NCI-H510A (cell line): ENCODE results near the gene HM13.
"Not testable (repeated sequence)": the region's sequence is repeated elsewhere in the genome, so short reads cannot be mapped to it uniquely, and the experiment has no call there.

ENCODE experiments used
- DNase-seq: peaks from one replicate; lab custom pipeline; 2025; lab: John Stamatoyannopoulos, UW

HM13 gene

DNA sequence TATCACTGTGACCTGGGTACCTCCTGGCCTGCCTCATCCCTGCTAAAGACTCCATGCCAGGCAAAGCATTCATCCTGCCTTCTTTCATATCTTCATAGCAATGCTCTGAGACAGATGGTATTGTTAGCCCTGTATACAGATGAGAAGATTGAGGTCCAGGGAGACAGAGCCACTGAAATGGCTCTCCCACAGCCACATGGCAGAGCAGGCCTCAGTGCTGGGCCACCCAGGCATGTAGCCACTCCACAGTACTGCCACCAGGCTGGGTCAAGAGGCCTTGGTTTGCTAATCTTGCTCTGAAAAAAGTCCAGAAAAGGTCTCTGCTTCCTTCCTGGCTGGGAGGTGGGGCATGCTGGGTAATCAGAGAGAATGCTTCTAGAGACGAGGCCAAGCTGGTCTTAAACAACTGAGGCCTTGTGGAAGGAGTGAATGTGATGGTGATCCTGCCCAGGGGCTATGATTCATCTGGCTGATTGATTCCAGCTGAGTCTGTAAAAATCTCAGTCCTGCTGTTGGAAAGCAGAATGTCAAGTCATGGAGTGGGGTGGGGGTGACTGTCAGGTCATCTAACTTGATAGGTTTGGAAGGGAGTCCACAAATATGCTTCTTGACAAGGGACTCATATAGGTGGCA, 29.8 kb downstream of the HM13 start:
- no peak for DNase-seq

DNA sequence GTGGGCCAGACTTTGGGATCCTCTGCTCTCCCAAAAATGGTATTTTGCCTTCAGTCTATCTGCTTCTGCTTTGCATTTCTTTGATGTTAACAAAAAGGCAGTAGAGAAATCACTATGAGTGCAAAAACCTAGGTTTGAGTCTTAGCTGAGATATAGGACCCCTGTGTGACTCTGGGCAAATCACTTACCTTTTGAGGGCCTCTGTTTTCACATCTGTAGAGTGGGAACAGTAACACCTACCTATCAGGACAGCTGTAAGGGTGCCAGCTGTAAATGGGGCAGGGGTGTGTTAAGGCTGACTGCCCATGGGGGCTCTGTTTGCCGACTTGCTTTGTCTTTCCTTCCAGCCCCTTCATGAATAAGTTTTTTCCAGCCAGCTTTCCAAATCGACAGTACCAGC, 30.4 kb downstream of the HM13 start:
- DNase-seq: no peak

DNA sequence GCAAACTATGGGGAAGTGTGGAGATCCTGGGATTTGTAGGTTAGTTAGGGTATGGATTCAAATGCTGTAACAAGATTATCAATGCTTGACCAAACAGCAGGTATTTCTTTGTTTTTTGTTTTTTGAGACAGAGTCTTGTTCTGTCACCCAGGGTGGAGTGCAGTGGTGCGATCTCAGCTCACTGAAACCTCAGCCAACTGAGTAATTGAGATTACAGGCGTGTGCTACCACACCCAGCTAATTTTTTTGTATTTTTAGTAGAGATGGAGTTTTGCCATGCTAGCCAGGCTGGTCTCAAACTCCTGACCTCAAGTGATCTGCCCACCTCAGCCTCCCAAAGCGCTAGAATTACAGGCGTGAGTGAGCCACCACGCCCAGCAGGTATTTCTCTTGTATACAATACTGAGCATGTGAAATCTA, 31.4 kb downstream of the HM13 start:
- DNase-seq: not testable (repeated sequence)

GRCh38 chr20:31547017-31547675, 32.9 kb downstream of the HM13 start:
- DNase-seq: peak; percentile 72

DNA sequence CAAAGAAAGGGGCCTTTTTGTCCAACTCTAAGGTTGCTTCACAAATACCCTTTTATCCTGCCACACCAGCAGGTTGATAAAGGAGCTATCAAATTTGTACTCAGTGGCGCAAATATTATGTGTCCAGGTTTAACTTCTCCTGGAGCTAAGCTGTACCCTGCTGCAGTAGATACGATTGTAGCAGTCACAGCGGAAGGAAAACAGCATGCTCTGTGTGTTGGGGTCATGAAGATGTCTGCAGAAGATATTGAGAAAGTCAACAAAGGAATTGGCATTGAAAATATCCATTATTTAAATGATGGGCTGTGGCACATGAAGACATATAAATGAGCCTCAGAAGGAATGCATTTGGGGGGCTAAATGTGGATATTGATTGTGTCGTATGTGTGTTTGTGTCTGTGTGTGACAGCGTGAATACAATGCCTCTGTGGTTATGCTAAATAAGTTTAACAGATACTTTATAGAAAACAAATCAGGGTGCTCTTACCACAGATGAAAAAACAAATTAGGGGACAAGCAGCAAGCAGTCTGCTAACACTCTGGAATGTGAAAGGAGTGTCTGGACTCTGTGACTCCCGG, 33.6 kb downstream of the HM13 start:
- DNase-seq: no peak

DNA sequence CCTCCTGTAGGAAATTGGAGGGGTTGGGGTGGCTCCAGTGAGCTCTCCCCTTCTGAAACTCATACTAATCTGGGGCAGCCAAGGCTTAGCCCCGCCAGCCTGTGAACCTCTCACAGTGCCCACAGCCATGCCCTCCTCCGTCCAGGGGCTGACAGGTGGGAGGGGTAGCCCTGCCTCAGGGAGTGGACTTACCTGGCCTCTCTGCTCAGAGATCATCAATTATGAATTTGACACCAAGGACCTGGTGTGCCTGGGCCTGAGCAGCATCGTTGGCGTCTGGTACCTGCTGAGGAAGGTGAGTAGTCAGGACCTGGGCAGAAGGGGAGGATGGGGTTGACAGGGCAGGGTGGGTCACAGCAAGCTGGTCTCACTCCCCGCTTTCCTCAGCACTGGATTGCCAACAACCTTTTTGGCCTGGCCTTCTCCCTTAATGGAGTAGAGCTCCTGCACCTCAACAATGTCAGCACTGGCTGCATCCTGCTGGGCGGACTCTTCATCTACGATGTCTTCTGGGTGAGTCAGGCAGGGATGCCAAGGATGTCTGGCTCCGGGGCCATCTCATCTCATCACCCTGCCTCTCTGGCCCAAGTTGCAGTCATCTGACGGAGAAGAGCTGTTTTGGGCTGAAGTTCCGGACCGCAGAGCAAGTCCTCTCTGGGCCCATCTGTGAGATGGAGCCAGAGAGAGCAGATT, 34.7 kb downstream of the HM13 start:
- no peak for DNase-seq

- no peak for DNase-seq
Measured at GRCh38 chr20:31549513-31549880, 35.3 kb downstream of the HM13 start.

- DNase-seq: no peak
Measured at GRCh38 chr20:31550099-31550498, 35.9 kb downstream of the HM13 start.

DNA sequence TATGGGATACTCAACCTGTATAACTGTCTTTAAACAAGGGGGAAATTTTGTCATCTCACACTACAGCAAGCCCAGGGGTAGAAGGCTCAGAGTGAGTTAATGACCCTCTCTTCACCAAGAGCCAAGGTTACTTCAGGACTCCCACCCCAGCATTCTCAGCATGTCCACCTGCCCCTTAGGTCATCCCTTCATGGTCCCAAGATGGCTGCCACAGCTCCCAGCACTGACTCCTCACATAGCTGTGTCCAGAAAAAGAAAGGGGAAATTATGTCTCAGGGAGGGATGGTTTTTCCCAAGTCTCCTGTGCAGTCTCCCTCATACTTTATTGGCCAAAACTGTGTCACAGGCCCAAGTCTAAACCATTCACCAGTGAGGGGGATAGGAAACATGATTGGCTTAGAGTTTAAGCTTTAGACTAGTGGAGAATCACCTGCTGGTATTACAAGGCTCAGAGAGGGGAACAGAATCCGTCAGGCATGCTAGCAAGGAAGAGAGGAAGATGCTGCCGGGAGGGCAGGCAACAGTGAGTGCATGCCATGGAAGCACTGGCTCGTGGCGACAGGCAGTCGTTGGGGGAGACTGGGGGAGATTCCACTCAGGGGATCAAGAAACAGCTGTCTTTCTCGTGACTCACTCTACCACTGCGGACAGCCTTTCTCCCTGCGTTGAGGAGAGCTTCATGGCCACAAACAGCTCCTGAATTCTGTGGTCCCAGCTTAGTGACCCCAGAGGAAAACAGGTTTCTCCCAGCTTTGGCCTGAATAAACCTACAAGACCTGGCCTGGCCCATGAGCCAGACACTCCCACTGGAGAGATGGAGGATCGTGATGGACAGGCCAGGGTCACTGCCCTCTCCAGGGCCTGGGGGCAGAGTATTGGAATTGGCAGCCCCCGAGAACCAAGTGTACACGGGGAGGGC, 37.2 kb downstream of the HM13 start:
- DNase-seq: no peak

DNA sequence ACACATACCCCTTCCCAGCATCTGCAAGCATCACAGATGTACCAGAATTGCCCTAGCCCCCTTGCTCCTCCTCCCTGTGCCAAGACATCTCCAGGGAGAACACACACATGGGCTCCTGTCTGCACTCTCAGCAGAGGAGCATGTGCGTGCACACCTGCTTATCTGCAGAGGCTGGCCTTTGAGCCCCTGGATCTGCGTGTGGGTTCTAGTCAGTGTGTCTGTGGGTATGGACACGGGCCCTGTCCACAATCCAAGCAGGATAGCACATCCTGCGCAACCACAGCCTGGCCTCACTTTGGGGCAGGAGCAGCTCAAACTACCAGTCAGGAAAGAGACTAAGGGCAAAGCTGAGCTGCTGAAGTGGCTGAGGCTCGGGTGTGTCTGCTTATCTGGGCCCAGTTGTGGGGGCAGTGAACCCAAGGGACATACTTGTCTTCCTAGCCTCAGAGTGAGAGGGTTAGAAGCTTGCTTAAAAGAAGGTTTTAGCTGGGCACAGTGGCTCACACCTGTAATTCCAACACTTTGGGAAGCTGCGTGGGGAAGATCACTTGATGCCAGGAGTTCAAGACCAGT, 41.0 kb downstream of the HM13 start:
- DNase-seq: no peak

DNA sequence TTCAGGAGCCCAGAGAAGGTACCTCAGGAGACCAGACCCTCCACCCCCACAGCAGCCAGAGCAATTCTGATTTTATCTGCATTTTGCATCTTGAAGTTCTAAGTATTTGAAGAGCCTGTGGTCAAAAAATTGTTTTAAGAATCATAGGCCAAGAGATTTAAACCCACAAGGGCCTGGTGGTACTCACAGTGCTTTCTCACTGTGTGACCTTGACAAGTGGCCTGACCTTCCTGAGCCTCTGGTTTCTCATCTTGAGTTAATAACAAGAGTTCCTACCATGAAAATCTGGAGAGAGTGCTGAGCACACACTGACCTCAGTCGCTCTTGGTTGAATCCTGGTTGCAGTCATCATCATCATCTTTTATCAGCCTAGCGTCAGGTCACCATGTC, 45.5 kb downstream of the HM13 start:
- no peak for DNase-seq

GRCh38 chr20:31560094-31560745, 46.0 kb downstream of the HM13 start:
- DNase-seq: no peak

DNA sequence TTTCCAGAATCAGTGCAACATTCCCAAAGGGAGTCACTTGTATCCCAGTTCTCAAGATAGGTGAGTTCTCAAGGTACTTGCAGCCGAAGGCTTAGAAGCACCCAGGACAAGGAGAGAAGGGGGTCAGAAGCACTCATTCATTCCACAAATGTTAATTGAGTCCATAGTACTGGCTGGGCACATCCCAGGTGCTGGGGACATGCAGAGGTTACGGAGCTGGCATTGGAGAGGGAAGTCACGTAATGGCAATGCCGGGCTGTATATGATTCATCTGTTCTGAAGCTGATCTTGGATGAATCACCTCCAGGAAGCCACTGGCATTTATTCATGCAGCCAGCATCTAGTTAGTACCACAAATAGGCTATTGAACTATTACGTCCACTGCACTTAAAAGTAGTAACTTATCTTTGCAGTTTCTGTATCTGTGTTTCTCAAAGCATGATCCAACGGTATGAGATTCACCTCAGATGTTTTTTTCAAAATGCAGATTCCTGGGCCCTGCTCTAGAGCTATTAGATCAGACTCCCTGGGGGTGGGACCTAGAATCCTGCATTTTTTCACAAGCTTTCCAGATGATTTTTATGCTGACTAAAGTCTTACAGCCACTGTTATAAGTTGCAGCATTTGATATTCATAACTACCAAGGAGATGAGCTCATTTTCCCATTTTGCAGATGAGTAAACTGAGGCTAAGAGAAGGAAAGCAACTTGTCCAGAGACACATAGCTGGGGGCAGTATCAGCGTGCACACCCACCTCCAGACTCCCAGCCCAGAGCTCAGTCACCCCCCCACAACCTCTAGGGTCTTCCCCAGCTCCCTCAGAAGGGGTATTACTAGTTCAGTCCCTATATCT, 46.7 kb downstream of the HM13 start:
- no peak for DNase-seq

DNA sequence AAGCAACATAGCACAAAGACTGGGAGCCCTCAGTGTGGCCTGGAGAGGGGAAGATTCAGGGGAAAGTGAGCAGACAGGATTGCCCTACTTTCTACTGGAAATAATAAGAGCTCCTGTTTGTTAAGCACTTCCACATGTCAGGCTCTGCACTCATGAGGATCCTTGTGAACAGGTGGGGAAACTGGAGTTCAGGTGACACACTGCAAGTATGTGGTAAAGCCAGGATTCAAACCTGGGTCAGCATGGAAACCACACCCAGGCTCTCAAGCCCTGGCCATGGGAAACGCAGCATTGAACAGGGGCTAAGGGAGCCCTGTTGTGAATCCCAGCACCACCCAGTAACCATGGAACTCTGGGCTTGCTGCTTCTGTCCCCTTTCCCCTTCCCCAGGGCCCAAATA, 48.0 kb downstream of the HM13 start:
- DNase-seq: no peak

DNA sequence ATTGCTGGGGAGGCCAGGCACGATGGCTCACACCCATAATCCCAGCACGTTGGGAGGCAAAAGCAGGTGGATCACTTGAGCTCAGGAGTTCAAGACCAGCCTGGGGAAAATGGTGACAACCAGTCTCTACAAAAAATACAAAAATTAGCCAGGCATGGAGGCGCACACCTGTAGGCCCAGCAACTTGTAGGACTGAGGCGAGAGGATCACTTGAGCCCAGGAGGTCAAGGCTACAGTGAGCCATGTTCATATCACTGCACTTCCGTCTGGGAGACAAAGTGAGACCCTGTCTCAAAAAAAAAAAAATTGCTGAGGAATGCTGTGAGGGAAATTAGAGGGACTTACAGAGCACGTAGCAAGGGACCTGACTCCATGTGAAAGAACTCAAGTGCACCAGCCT, 50.0 kb downstream of the HM13 start:
- DNase-seq: no peak

DNA sequence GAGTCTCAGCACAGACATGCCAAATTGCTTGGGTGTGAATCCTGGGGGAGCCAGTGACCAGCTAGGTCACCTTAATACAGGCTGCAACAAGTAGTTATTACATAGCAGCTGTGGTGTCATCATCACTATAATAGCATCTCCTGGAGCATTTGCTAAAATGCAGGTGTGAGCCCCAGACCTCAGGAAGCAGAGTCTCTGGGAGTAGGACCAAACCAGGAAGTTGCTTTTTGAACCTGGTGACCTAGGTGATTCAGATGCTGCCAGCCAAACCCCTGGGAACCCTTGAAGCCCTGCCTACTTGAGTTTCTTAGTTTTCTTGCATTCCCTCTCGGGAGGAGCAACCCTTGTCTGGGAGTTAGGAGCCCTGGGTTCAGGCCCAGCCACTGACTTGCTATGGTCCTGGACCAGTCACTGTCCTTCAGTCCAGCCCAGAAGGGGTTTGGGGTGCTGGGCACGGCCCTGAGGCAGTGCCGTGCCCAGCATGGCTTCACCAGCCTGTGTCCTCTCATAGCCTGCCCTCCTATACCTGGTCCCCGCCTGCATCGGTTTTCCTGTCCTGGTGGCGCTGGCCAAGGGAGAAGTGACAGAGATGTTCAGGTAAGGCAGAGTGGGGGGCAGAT, 51.6 kb downstream of the HM13 start:
- no peak for DNase-seq

DNA sequence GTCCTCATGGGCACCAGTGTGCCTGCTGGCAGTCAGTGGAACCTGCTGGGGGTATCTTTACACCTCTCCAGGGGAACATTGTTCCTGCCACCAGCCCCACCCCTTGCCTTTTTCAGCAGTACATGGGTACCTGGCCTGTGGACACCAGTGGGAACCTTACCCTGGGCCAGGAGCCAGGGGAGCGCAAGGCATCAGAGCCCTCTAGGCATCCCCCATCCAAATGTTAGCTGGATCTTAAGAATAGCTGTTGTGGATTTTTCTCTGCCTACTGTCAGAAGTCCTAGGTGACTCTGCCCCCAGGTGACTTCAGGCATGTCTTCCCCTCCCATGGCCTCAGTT, 52.0 kb downstream of the HM13 start:
- no peak for DNase-seq

- peak; percentile 87 for DNase-seq
Measured at GRCh38 chr20:31566658-31567379, 52.6 kb downstream of the HM13 start.

DNA sequence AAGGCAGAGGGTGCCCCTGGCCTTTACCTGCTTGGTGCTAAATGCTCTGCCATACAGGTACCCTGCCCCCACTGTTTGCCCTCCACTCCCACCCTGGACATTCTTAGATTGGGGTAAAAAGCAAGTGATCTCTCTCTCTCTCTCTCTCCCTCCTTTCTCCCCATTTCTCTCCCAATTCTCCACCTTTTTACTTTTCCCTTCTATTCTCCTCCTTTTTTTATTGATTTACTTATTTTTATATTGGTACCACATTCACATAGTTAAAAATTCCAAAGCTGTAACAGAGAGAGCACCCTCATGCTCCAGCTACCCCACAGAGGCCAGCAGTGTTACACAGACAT, 53.1 kb downstream of the HM13 start:
- DNase-seq: no peak
